A204.1 (cell line): ENCODE data around the gene ITM2A.

Experiments
- FAIRE-seq: peaks from 2 replicates; lab custom pipeline; 2012; peaks lifted over from hg19 to GRCh38; lab: Jason Lieb, UNC

ITM2A gene

GRCh38 chrX:79366873-79367749, at the start of gene ITM2A:
TSS of gene ITM2A (minus strand) at chrX:79367334. CDS start at chrX:79367215, 119 bp downstream.
- no peak for FAIRE-seq

GRCh38 chrX:79415056-79415455, 47.9 kb upstream of the ITM2A start:
- no peak for FAIRE-seq

GRCh38 chrX:79413963-79414362, 46.8 kb upstream of the ITM2A start:
- FAIRE-seq = no peak

GRCh38 chrX:79412972-79413371, 45.8 kb upstream of the ITM2A start:
- peak; percentile 95 for FAIRE-seq

GRCh38 chrX:79412166-79412565, 45.0 kb upstream of the ITM2A start:
- FAIRE-seq = no peak

GRCh38 chrX:79409657-79410056, 42.5 kb upstream of the ITM2A start:
- FAIRE-seq = no peak

GRCh38 chrX:79408623-79409322, 41.6 kb upstream of the ITM2A start:
- FAIRE-seq = no peak

- no peak for FAIRE-seq
Measured at GRCh38 chrX:79400623-79401022, 33.5 kb upstream of the ITM2A start.

- no peak for FAIRE-seq
Measured at GRCh38 chrX:79375340-79375739, 8.2 kb upstream of the ITM2A start.

- FAIRE-seq = no peak
Measured at GRCh38 chrX:79371640-79372039, 4.5 kb upstream of the ITM2A start.

- no peak for FAIRE-seq
Measured at GRCh38 chrX:79371101-79371500, 4.0 kb upstream of the ITM2A start.

GRCh38 chrX:79369871-79370270, 2.7 kb upstream of the ITM2A start:
- FAIRE-seq = no peak

GRCh38 chrX:79368441-79368840, 1.3 kb upstream of the ITM2A start:
- FAIRE-seq = no peak

- FAIRE-seq = no peak
Measured at GRCh38 chrX:79367907-79368306, 773 bp upstream of the ITM2A start.

- FAIRE-seq = no peak
Measured at GRCh38 chrX:79366556-79366872, 620 bp downstream of the ITM2A start.

- FAIRE-seq = no peak
Measured at GRCh38 chrX:79365591-79365990, 1.5 kb downstream of the ITM2A start.

GRCh38 chrX:79364306-79364705, 2.8 kb downstream of the ITM2A start:
- no peak for FAIRE-seq

GRCh38 chrX:79361192-79361870, 5.8 kb downstream of the ITM2A start:
- no peak for FAIRE-seq

- no peak for FAIRE-seq
Measured at GRCh38 chrX:79336869-79337815, 30.0 kb downstream of the ITM2A start.

- FAIRE-seq = no peak
Measured at GRCh38 chrX:79330022-79330421, 37.1 kb downstream of the ITM2A start.

- no peak for FAIRE-seq
Measured at GRCh38 chrX:79325263-79325958, 41.7 kb downstream of the ITM2A start.
